ENCODE data around the gene ELF2.

- TF ChIP-seq, protein P1, sequence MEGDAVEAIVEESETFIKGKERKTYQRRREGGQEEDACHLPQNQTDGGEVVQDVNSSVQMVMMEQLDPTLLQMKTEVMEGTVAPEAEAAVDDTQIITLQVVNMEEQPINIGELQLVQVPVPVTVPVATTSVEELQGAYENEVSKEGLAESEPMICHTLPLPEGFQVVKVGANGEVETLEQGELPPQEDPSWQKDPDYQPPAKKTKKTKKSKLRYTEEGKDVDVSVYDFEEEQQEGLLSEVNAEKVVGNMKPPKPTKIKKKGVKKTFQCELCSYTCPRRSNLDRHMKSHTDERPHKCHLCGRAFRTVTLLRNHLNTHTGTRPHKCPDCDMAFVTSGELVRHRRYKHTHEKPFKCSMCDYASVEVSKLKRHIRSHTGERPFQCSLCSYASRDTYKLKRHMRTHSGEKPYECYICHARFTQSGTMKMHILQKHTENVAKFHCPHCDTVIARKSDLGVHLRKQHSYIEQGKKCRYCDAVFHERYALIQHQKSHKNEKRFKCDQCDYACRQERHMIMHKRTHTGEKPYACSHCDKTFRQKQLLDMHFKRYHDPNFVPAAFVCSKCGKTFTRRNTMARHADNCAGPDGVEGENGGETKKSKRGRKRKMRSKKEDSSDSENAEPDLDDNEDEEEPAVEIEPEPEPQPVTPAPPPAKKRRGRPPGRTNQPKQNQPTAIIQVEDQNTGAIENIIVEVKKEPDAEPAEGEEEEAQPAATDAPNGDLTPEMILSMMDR (IDR thresholded peaks at IDR 0.05): no peak
- TF ChIP-seq POLR2A (IDR thresholded peaks at IDR 0.05): no peak
Measured at GRCh38 chr4:139076016-139076744, 100.8 kb downstream of the ELF2 start.

Measured in thyroid gland (tissue), 4 donors.